PC-9 (cell line): Measurements from ENCODE around the gene PRSS57. TPM values are rescaled to one million over a fixed set of nuclear protein-coding genes. Genes with fewer than 3 reads are reported as not detected.

Experiments
- BruUV-seq: library from RNA; stranded (reverse); fragments of 400-500 nt; replicated peaks from 2 replicates; lab custom pipeline; 2021; lab: Mats Ljungman, UMichigan
- CTCF ChIA-PET: fragments of 300-600 bp; sonication (Branson Sonifier 250); formaldehyde crosslinking; loops from one replicate; lab custom pipeline; 2022; ENCODE audit warnings: antibody characterized with exemption; lab: Charles Lee
- POLR2A ChIA-PET: fragments of 300-600 bp; sonication (Branson Sonifier 250); formaldehyde crosslinking; loops from one replicate; lab custom pipeline; 2022; ENCODE audit warnings: antibody characterized with exemption; ENCODE audit not compliant: unreplicated experiment; lab: Charles Lee
- DNase-seq, 2 experiments: peaks; one replicate each; pipeline versions ENCODE4 v3.0.0 to v3.0.0-alpha.2; 2015 to 2022; ENCODE audit warnings: mixed read lengths in 1 of 2
- H2AFZ ChIP-seq: fragments of 200-600 bp; sonication (generic); 2 replicates; pipeline ENCODE4 v1.8.1; 2017; ENCODE audit warnings: antibody characterized with exemption
- H3F3A ChIP-seq: fragments of 200-600 bp; sonication (generic); 2 replicates; pipeline ENCODE4 v1.8.1; 2017; ENCODE audit warnings: antibody characterized with exemption, mild to moderate bottlenecking, low read depth; ENCODE audit not compliant: insufficient read depth
- H3K27ac ChIP-seq: fragments of 200-600 bp; sonication (generic); 2 replicates; pipeline ENCODE4 v1.6.1; 2016; ENCODE audit warnings: mixed run types
- H3K27me3 ChIP-seq: fragments of 200-600 bp; sonication (generic); 2 replicates; pipeline ENCODE4 v1.6.1; 2016; ENCODE audit warnings: low read depth, mixed run types; ENCODE audit not compliant: insufficient read depth
- H3K36me3 ChIP-seq: fragments of 200-600 bp; sonication (generic); 2 replicates; pipeline ENCODE4 v1.6.1; 2016; ENCODE audit warnings: low read depth, mixed run types
- H3K4me1 ChIP-seq: fragments of 200-600 bp; sonication (generic); replicated peaks from 2 replicates; pipeline ENCODE4 v1.6.1; 2016; ENCODE audit warnings: mixed run types; ENCODE audit not compliant: insufficient read depth
- H3K4me2 ChIP-seq: fragments of 200-600 bp; sonication (generic); 2 replicates; pipeline ENCODE4 v1.6.1; 2017; ENCODE audit warnings: mixed run types
- H3K4me3 ChIP-seq: fragments of 200-600 bp; sonication (generic); 2 replicates; pipeline ENCODE4 v1.6.1; 2016; ENCODE audit warnings: mixed run types
- H3K79me2 ChIP-seq: fragments of 200-600 bp; sonication (generic); 2 replicates; pipeline ENCODE4 v1.6.1; 2017; ENCODE audit warnings: low read depth, mixed run types
- H3K9me2 ChIP-seq: fragments of 200-600 bp; sonication (generic); 2 replicates; pipeline ENCODE4 v1.8.1; 2017; ENCODE audit warnings: mild to moderate bottlenecking; ENCODE audit not compliant: insufficient read depth
- H3K9me3 ChIP-seq: fragments of 200-600 bp; sonication (generic); 2 replicates; pipeline ENCODE4 v1.8.1; 2016; ENCODE audit warnings: low read depth; ENCODE audit not compliant: insufficient read depth
- H4K20me1 ChIP-seq: fragments of 200-600 bp; sonication (generic); 2 replicates; pipeline ENCODE4 v1.8.1; 2017; ENCODE audit not compliant: insufficient read depth
- EZH2 ChIP-seq: fragments of 200-600 bp; sonication (generic); IDR thresholded peaks from 2 replicates; pipeline ENCODE4 v1.8.0; 2017; ENCODE audit warnings: antibody characterized with exemption, low read depth
- intact Hi-C: fragments of 100-400 bp; cut with micrococcal nuclease; formaldehyde crosslinking; loops from one replicate; pipeline ENCODE4 v1.10.0; 2022; ENCODE audit not compliant: unreplicated experiment
- total RNA-seq: library from RNA; stranded (reverse); gene quantifications from 2 replicates; pipeline ENCODE4 v1.2.3, GENCODE V29; 2021
- TF ChIP-seq, protein P1 (sequence below): fragments of 200-600 bp; sonication (generic); conservative IDR thresholded peaks from 2 replicates; pipeline ENCODE4 v1.6.1; 2017; ENCODE audit warnings: mixed run types, antibody characterized with exemption, mild to moderate bottlenecking, moderate library complexity

PRSS57 gene
- total RNA-seq, 1 experiment from 2014 or later = not detected

DNA sequence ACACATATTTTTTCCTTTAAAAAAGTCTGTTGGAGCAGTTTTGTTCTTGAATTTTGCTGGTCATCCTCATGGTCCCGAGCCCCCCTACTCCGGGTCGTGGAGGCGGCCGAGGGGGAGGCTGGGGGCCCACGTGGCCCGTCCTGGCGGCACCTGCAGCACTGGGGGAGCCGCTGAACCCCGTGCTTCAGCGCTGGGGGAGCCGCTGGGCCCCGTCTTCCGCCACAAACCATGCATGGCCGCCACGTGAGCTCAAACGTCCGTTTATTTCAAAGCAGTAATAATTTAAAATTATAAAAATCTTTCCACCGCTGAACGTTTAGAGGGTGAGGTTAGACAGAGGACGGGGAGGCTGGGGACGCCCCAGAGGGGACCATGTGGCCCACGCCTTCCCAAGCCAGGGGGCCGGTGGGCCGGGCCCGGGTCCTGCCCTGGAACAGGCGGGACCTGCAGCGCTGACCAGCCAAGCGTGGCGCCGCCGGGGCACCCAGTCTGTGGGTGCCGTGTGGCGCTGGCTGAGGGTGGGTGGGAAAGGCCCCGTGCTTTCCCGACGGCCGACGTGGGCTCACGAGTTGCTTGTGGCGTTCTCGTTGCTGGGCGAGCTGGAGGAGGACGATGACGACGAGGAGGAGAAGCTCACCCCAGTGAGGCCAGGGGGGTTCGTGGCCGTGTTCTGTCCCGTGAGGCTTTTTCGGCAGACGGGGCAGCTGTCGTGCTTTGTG lies 47.5 kb downstream of the PRSS57 start:
- Histone ChIP-seq H3K27ac (no peak overlapping the region), H2AFZ (no peak overlapping the region), H3K9me3 (no peaks in the 10 kb centered on the region), H3K4me1 (no peaks in the 10 kb centered on the region), H3K4me3 (no peak overlapping the region), H3K79me2 (peaks cover 6% of the 10 kb centered on the region), H3K9me2 (no peaks in the 10 kb centered on the region), H4K20me1 (peaks cover 19% of the 10 kb centered on the region), H3K4me2 (no peak overlapping the region), H3K27me3 (no peaks in the 10 kb centered on the region), H3F3A (peaks cover 6% of the 10 kb centered on the region; the same call in 1 of the 2 replicates), H3K36me3 (no peaks in the 10 kb centered on the region)
- no peak for TF ChIP-seq EZH2
- TF ChIP-seq, protein P1, sequence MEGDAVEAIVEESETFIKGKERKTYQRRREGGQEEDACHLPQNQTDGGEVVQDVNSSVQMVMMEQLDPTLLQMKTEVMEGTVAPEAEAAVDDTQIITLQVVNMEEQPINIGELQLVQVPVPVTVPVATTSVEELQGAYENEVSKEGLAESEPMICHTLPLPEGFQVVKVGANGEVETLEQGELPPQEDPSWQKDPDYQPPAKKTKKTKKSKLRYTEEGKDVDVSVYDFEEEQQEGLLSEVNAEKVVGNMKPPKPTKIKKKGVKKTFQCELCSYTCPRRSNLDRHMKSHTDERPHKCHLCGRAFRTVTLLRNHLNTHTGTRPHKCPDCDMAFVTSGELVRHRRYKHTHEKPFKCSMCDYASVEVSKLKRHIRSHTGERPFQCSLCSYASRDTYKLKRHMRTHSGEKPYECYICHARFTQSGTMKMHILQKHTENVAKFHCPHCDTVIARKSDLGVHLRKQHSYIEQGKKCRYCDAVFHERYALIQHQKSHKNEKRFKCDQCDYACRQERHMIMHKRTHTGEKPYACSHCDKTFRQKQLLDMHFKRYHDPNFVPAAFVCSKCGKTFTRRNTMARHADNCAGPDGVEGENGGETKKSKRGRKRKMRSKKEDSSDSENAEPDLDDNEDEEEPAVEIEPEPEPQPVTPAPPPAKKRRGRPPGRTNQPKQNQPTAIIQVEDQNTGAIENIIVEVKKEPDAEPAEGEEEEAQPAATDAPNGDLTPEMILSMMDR = no peak
- DNase-seq = no peak
- TSS peak; percentile 47 for BruUV-seq
- intact Hi-C loops = no loop called here
- ChIA-PET CTCF (no interaction called here), POLR2A (no interaction called here)

DNA sequence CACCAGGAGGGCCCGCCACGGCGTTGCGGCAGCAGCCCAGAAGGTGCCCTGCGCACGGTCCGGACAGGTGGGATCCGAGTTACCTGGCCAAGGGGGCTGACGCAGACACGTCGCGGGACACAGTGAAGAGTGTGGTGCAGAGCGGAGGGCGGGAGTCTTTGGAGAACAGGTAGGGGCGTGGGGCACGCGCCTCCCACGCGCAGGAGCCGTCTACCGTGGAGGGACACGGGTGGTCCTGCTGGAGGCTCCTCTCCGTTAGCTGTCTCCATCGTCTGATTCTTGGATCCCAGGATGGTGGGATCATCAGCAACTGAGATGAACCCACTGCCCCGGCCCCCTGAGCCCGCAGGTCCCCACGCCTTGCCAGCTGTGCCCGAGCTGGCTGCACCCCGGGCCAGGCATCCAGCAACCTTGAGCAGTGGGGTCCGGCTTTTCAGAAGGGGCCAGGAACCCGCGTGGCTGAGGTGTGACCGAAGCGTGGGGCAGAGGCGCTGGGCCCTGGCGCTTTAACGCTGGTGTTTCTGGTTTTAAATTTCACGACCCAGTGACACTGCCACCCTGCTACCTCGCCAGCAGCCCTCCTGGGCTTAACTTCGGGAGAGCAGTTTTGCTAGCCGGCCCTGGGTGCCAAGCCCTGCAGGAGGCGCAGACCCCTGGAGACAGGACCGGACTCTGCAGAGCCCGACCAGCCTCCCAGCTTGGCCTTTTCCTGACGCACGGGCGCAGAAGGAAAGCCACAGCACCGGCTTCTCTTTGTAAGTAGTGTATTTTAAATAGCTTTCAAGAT lies 48.3 kb downstream of the PRSS57 start:
- H3K9me3 ChIP-seq = no peaks in the 10 kb centered on the region
- no peaks in the 10 kb centered on the region for H3K4me1 ChIP-seq
- ChIA-PET POLR2A (no interaction called here), CTCF (no interaction called here)
- BruUV-seq = no TSS peak
- no peaks in the 10 kb centered on the region for H3K27me3 ChIP-seq
- TF ChIP-seq, protein P1 = no peak
- TF ChIP-seq EZH2 = no peak
- no peaks in the 10 kb centered on the region for H3K79me2 ChIP-seq
- H3K4me2 ChIP-seq = no peak overlapping the region
- DNase-seq = no peak
- H3K9me2 ChIP-seq = no peaks in the 10 kb centered on the region
- no peak overlapping the region for H2AFZ ChIP-seq
- H4K20me1 ChIP-seq = peaks cover 11% of the 10 kb centered on the region; the same call in 1 of the 2 replicates
- no peaks in the 10 kb centered on the region for H3K36me3 ChIP-seq
- no peak overlapping the region for H3K4me3 ChIP-seq
- no peak overlapping the region for H3K27ac ChIP-seq
- intact Hi-C loops = no loop called here
- H3F3A ChIP-seq = peaks cover 6% of the 10 kb centered on the region; the same call in 1 of the 2 replicates

DNA sequence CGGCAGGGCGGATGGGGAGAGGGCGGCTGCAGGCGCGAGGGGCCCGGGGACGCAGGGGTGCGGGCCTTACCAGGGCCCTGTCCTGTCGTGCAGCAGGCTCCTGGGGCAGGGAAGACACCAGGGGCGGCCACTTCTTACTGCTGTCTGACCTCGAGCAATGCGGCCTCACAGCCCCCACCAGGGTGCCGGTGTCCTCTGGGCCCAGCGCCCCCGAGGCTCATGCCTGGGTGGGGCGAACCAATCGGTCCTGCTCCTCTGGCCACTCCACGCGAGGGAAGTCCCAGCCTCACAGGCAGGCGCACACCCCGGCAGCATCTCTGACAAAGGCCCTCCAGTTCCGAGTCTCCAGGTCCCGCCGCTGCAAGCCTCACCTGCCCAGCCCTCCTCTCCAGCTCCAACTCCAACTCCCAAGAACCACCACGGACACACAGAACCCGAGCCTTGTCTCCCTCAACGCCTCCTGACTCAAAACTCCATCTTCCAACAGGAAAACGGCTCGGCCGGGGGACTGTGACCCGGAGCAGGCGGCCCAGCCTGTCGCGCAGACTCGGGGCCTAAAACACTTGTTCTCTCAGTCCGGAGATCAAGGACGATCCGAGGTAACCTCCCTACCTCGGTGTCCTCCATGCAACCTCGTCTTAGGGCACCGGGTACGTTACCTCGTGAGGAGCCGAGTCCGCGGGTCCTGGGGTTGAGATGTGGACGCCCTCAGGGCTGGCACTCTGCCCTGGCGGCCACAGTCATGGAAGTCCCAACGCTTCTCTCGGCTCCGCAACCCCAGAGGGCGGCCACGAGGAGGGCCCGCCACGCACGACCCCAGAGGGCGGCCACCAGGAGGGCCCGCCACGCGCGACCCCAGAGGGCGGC lies 49.1 kb downstream of the PRSS57 start:
- POLR2A ChIA-PET = no interaction called here

More for the DNA sequence above, 49.1 kb downstream of the PRSS57 start:
- no peak for TF ChIP-seq EZH2
- TF ChIP-seq, protein P1 = no peak
- Histone ChIP-seq H3K4me1 (no peaks in the 10 kb centered on the region), H4K20me1 (peaks cover 5% of the 10 kb centered on the region; the same call in 1 of the 2 replicates), H3F3A (peaks cover 6% of the 10 kb centered on the region; the same call in 1 of the 2 replicates), H3K36me3 (no peaks in the 10 kb centered on the region), H3K79me2 (no peaks in the 10 kb centered on the region), H3K9me2 (no peaks in the 10 kb centered on the region), H3K4me2 (no peak overlapping the region), H2AFZ (no peak overlapping the region), H3K27ac (no peak overlapping the region), H3K27me3 (no peaks in the 10 kb centered on the region), H3K4me3 (no peak overlapping the region), H3K9me3 (no peaks in the 10 kb centered on the region)
- intact Hi-C loops = no loop called here
- no TSS peak for BruUV-seq
- CTCF ChIA-PET = no interaction called here
- DNase-seq = no peak
